Activated CD4-positive, CD25-positive, alpha-beta regulatory T cell treated with anti-CD3 and anti-CD28 coated beads, Interleukin-2, amount 50 U/mL, for 72 hours (primary cell): Measurements from ENCODE around the gene C4orf50.
"Not testable (repeated sequence)": the region's sequence is repeated elsewhere in the genome, so short reads cannot be mapped to it uniquely, and the experiment has no call there.

Experiments used
- DNase-seq: peaks from one replicate; pipeline ENCODE4 v3.0.0; 2021

The C4orf50 gene

DNA sequence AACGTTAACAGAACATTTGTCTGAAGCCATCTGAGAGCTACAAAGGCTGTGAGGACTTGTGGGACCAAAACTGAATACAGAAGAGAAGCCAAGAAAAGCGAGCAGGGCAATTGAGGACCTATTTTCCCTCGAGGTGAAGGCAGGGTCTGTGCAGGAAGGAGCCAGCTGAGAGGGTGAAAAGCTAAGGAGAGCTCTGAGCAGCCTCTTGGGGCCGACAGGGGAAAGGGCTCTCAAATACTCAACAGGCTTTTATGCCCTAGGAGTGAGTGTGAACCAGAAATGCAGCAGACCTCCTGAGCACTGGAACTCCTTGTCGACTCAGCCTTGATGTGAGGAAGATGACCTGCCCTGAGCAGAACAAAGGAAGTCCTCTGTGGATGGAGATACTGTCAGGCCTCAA, 54.2 kb downstream of the C4orf50 start:
- DNase-seq: no peak

DNA sequence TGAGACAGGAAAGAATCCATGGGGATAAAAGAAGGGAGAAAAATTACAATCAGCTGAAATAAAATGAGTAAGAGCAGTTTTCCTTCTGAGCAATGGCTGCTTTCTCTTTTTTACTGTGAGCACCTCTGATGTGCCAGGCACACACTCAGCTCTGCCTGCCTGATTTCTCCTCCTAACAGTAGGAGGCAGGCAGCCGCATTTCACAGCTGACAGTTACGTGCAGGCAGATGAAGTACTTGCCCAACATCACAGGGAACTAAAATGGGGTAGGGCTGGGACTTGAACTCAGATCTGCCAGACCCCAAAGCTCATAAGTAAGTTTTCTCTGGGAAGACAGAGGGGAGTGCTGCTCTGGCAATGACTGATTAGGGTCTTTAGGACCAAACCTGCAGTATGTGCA, 54.6 kb downstream of the C4orf50 start:
- no peak for DNase-seq

DNA sequence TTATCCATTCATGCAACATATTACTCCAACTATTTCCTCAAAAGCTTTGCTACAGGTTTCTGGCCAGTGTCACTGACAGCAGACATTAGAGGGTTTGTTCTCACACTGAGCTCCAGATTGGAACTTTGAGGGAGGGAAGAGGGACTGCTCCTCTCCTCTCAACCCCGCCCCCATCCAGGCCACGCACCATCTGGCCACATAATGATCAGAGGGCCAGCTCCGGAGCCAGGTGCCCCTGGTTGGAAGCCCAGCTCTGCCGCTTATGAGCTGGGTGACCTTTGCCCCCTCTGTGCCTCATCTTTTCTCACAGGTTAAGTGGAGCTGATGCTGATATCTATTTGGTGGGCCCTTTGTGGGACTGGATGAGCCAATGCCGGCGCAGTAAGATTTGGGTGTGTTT, 55.8 kb downstream of the C4orf50 start:
- DNase-seq: no peak

DNA sequence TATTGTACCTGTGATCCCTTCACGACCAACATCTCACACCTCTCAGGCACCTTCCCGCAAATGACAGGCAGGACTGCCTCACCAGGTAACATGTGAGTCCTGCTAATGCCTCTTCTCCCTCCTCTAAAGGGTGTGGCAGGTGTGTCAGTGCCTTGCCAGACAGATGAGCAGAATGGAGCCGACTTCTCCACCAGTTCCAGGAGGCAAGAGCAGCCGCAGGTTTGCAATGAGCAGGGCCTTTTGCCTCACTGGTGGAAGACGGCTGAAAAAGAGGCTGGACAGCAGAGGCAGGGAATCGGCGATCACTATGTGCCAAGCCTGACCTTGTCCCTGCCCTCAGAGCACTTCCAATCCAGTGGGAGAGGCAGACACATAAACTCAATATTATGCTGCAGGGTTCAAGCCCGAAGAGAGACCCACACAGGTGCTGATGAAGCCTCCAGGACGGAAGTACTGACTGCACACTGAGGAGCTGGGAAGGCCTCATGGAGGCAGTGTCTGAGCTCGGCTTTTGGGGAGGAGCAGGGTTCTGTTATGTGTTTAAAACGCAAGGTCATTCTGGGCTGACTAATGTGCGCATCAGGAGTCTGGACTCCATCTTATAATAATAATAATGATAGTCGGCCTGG, 57.9 kb downstream of the C4orf50 start:
- DNase-seq: no peak

DNA sequence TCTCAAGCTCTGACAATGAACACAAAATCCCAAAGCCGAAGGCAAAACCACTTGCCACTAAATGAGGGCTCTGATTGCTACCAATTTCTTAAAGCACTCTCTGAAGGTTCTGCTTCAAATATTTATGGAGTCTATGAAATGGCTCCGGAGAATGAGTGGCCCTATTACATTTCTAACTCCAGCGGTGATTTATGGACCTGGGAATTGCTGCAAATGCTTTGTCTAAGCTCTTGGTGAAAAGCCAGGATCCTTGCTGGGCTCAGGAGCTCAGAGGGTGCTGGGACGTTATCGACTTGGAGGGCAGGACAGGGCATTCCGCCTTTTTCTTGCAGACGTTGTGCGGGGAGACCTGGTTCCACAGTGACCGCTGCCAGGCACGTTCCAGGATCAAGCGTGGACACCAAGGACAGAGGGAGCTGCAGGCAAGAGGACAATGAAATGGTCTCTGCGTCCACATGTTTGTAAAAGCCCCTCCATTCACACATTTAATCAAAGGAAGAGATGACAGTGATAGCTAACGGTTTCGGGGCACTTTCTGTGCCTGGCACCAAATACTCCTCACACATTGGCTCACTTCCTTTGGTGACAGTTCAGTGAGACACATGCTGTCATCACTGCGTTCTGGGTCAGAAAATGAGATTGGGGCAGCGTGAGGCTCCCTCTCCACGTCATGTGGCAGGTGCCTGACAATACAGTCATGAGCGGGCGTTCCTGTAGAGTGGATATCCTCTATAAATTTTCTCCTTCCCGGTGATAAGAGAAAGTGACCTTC, 58.8 kb downstream of the C4orf50 start:
- DNase-seq: no peak

DNA sequence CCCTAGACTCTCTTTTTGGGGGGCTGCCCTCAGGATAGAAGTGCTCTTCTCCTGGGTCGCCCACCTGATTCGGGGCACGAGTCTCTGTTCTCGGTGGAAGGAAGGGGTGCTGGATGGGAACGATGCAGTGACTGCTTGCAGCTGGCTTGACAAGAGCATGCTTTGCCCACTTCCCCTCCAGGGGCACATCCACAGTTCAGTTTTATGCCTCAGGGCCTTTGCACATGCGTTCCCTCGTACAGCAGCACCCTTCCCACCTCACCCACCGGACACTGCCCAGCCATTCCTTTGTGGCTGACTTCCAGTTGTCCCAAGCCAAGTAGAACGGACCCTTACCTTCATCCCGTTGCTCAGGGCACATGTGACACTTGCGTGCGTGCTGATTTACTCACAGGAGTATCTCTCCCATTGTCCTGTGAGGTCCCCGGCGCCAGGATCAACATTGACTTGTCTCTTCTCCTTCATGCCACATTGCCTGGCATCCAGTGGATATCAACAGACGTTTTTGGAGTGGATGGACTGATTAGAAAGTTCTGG, 60.0 kb downstream of the C4orf50 start:
- no peak for DNase-seq

DNA sequence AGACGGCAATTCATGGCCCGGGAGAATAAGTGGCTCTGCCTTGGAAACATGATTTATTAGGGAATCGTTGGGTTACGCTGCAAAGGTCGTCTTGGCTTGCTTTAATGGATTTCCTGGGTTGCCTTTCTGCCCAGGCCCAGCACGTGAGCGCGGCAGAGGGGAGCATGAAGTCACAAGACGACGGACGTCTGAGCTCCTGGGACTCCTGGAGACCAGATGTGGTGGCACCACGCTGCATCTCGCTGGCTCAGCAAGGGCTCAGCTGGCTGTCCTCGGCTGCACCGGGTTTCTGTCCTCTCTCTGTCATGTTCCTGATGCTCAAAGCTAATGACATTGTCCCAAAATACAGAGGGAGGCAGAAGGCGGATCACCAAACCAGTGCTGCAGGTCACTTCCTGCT, 61.2 kb downstream of the C4orf50 start:
- DNase-seq: no peak

DNA sequence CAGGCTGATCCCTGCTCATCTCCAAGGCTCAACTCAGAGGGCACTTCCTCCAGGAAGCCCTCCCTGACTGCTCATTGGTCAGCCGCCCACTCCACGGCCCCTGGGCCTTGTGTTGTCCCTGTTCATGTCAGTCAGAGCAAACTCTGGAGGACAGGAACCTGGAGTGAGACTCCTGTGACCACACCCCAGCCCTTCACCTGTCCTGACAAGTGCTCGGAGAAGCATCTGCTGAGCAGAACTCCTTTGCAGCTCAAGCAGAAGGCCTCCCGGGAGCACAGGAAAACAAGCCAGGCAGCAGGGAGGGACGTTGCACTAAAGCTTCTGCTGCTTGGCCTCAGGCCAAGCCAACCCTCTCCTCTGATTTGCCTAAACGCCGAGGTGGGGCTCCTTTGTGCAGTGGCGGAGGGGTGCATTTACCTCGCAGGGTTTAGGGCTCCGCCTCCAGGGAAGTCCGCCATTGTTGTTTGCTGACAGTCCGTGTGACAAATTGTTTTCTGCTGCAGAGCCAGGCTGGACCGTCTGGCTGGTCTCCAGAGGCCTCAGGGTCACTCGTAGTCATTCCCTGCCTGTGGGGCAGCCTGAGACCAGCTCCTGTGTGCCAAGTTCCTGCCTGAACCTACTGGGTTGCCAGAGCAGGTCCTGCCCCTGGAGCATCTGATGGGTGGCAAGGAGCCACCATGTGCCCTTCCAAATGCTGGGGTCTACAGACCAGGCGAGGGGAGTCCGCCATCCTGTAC, 61.8 kb downstream of the C4orf50 start:
- DNase-seq: no peak

DNA sequence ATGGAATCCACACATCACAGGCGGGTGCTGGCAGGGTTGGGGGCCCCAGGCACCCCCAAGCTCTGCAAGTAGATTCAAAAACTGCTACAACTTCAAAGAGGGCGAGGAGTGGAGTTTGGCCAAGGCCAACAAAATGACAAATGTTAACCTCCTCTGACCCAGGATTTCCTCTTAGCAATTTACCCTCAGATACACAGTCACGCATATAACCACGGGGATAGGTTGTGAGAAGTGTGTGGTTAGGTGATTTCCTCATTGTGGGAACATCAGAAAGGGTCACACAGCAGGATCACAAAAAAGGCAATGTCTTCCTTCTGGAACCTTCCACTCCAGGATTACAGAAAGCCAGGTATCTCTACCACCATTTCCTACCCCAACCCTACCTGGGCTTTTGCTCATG, 62.4 kb downstream of the C4orf50 start:
- no peak for DNase-seq

DNA sequence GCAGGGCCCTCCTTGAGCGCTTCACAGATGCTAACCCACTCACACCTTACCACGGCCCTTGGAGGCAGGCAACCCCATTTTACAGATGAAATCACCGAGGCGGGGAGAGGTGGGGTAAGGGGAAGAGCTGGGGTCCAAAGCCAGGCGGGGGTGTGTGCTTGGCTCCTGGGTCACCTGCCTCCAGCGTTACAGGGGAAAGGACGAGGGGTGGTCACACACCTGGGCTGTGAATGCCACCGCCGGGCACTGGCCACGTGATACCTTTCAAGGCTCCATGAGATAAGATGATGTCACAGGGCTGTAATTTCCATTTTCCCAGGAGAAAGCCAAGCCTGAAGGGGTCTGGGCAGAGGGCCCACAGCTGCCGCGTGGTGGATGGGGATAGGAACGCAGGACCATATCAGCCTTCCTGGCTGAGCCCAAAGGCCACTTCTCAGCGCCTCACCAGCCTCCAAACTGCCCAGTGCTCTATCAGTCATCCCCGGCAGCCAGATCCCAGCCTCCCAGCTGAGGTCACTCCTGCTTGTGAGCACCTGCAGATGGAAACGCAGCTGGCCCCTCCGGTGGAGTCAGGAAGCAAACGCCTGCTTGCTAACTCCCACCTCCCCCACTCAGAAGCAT, 62.9 kb downstream of the C4orf50 start:
- no peak for DNase-seq

DNA sequence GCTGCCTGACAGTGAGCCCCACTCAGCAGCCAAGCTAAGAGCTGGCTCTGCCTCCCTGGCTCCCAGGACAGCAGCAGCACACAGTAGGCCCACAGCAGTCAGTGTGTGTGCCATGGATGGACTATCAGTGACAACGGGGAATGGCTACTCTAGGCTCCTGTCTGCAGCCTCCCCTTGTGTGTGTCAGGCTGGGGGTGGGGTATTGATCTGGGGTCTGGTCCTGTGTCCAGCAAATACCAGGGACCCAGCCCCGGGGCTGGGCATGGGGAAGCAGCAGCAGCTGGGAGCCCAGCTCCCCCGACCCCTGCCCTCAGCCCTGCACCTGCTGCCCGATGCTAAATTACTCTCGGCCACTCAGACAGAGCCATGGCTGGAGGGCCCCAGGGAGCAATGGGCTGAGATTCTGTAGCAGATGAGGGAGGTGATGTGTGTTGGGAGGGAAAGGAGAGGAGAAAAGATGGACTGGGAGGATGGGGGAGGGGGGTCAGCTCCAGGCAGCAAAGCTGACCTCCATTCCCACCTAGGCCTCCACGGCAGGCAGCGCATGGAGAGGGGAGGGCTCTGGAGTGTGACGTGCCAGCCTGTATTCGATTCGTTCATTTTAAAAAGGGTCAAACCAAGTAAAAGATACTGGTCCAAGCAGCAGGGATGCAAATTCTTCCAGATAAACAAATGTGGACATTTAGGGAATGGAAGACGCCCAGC, 64.0 kb downstream of the C4orf50 start:
- DNase-seq: no peak

DNA sequence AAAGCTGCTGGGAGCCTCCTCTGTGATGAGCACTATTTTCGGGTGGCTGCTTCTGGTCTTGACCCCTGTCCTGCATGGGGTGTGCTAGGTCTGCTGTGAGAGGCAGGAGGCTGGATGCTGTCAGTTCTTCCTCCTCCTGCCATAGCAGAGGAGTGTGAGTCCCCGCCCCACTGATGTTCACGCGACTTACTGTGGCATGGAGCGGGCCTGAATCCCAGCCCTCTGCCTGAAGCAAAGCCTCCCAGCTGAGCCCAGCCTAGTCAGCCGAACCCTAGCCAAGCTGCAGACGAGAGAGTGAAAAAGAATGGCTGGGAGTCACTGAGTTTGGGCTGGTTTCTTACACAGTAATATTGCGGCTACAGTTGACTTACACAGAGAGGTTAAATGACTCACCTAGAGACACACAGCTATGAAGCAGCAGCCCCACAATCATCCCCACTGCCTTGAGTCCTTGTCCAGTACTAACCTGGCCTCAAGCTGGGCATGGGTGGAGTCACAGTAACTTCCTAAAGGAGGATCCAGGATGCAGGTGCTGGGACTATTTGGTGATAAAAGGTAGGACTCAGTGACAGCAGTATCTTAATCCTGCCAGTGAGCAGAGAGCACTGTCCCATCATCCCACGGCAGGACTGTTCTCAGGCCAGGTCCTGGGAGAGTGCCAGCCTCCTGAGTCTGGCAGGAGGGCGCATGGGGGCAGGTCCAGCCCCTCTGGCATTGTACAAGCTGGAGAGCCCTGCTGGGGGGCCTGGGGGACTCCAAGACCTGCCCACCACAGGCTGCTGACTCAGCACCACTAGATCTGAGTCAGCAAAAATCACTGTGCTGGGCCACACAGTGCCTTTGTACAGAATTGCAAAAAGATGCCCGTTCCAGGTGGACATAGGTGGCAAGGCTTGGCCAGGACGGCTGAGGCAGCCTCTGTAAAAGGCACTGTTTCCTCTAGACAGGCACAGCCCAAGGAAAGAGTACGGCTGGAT, 65.0 kb downstream of the C4orf50 start:
- no peak for DNase-seq

DNA sequence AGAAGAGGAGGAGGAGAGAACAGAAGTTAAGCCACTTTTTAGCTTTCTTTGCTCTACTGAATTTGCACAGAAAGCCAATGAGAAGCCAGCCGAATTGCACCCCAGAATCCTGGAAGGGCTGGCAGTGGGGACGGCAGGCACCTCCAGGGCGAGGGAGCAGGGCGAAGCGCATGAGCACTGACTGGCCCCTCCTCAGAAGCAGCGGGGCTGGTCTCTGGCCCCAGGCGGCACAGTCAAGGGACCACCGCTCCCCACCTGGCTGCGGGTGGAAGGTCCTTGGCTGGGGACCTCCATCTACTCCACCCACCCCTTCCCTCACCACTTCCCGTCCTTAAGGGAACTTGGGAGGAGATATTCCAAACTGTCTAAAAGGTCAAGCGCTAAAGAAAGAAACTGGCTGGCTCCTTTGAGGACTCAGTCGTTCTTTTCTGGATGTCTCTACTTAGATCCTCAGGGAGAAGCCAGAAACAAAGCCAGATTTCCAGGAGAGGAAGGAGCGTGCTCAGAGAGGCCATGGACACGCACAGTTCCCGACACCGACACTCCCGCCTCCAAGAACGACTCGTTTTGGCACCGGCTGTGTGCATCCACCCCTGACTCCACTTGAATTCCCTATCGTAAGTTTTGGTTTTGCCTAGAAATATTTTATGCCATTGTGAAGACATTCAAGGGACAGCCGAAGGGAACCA, 65.8 kb downstream of the C4orf50 start:
- no peak for DNase-seq

DNA sequence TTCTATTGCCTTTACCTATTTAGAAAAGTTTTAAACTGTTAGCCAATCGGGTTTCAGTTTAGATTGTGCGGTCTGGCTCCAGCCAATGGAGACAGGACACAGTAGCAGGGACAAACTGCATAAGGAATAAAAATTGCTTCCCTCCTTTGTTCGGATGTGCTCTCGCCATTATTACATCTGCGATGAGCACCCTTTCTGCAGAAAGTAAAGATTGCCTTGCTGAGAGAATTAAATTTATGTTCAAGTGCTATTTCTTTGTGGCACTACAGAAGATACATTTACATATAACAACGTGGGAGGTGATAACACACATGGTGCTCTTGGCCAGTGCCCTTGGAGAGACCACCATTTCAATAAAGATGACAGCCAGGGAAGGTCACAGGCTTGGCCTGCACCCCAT, 71.6 kb downstream of the C4orf50 start:
- DNase-seq: not testable (repeated sequence)

DNA sequence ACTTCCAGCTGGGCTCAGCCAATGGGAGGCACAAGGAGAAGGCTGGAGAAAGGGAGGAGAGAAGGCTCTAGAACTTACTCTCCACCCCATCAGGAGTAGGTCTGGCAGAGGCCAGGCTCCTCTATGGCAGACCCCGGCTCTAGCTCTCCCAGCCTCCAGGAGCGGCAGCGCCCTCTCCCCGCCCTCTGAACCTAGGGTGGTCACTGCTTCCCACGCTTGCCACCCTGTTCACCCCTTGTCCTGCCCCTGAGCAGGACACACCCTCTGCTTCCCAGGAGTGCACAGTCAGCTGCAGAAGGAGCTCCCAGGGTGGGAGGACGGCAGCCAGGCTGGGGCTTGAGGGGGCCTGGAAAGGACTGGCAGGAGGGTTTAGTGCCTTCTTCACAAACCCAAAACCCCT, 72.3 kb downstream of the C4orf50 start:
- DNase-seq: no peak

DNA sequence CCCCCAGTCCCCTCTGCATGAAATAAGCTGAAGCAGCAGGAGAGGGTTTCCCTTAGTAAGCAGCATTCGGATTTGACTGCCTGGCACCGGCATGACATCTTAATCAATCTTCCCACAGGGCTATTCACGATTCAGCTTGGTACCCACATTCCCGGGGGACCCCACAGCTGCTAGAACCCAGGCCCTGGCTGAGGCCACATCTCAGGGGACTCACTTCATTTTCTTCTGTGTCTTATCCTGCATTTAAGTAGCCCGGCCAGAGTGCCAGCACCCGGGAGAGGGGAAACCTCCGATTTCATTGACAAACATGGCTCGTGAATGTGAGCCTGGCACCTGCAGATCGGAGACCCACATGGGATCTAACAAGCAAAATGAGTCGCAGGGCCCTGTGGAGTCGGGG, 73.1 kb downstream of the C4orf50 start:
- no peak for DNase-seq

DNA sequence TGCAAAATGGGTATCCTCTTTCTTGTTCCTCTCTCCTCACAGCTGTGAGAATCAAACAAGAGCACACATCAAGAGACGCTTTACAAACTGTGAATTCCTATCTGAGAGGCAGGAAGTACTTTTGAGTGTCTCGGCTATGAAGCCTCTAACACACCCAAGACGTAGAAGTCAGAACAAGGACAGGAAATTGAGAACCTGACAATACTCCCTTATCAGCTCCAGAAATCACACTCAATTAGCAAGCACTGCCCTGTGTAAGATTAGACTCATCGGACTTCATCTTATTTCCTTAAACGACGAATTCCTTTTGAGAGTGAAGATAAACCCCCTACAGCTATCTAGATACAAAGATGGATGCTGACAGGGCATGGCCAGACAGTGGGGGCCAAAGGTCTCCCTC, 74.7 kb downstream of the C4orf50 start:
- DNase-seq: no peak

DNA sequence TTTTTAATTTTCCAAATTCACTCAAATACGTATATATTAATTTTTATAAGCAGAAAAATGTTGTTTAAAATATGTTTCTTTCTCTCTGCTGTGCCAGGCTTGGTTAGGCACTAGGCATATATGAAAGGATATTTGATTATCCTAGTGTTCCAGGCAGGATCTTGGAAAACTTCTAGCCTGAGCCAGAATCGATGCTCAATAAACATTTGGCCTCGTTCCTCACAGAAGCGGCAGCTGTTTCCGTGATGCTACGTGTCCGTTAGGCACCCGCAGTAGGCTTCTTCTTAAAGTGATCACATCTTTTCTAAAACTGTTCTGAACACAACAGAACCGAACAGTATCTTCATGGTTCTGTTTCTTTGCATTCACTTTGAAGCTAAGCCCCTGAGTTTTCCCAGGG, 75.3 kb downstream of the C4orf50 start:
- DNase-seq: no peak

DNA sequence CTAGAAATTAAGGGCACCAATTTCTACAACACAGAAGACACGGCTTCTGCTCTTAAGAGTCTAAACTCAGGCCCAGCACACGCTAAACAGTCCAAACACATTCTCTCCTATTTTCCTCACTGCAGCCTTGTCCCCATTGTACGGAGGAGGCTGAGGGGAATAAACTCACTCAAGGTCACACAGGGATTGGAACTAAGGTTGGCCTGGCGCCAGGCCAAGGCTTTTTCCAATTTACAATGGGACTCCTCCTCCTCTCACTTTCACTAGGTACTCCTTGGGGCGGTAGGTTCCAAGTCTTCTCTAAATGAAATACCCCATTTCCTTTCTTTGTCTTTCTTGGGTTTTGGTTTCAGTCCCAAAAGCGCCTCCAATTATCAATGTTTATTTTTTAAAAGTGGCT, 76.6 kb downstream of the C4orf50 start:
- DNase-seq: no peak

DNA sequence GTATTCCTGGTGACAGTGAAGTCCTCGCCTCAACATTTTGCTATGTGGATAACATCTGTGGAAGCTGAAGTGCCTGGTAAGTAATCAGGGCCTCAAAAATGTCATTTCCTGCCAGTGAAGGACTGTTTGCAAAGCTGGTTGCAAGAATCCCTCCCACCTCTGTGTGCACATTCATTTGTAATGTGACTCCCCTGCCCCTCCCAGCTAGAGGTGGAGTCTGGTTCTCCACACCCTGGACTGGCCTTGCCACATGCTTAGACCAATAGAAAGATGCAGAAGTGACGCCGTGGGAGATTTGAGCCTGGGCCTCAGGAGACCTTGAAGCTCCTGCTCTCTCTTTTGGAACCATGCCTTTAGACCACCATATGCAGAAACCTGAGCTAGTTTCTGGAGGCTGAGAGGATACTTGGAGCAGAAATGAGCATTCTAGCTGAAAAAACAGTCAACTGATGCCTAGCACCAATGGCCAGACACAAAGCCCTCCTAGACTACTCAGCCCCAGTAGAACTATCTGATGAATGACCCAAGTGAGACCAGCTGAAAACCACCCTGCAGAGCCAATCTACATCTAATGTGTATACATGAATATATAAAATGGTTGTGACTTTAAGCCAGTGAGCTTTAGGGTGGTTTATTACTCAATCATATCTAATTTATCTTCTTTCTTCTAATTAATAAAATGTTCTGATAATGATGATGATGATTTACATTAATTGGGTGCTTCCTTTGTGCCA, 77.6 kb downstream of the C4orf50 start:
- DNase-seq: no peak
